K562 (cell line): ENCODE results near the gene TPGS2. TPM values are rescaled to one million over a fixed set of nuclear protein-coding genes. Genes with fewer than 3 reads are reported as not detected.

Source experiments
- CBFA2T2 ChIP-seq: fragments of 450-650 bp; conservative IDR thresholded peaks from 2 replicates; pipeline ENCODE4 v1.6.1; 2017; ENCODE audit warnings: mild to moderate bottlenecking
- CEBPG ChIP-seq, 3 experiments: fragments of 200-800 bp in 1 of 3; sonication (Bioruptor generic) in 1 of 3; sonication (generic) in 1 of 3; formaldehyde crosslinking in 1 of 3; IDR thresholded peaks in 2 of 3; conservative IDR thresholded peaks in 1 of 3; 2 replicates each; pipeline versions ENCODE4 v1.6.1 to v1.8.0; 2016 to 2022; ENCODE audit warnings: missing compliant biosample characterization in 2 of 3, missing genetic modification characterization in 2 of 3, mild to moderate bottlenecking in 1 of 3, missing genetic modification reagents in 1 of 3
- CREB3 ChIP-seq: fragments of 450-650 bp; conservative IDR thresholded peaks from 2 replicates; pipeline ENCODE4 v1.6.1; 2016; ENCODE audit warnings: missing genetic modification characterization, low read depth, mild to moderate bottlenecking, missing compliant biosample characterization, moderate library complexity
- E2F6 ChIP-seq, 2 experiments: IDR thresholded peaks; 2 replicates each; pipeline ENCODE4 v1.6.1; 2011; ENCODE audit warnings: borderline replicate concordance in 1 of 2, control low read depth in 1 of 2, low read depth in 1 of 2, low read length in 1 of 2, mild to moderate bottlenecking in 1 of 2, mixed read lengths in 1 of 2, moderate library complexity in 1 of 2; ENCODE audit not compliant: insufficient read depth in 1 of 2, insufficient read length in 1 of 2, poor library complexity in 1 of 2, severe bottlenecking in 1 of 2; ENCODE audit errors: extremely low read depth in 1 of 2
- HCFC1 ChIP-seq: IDR thresholded peaks from 2 replicates; pipeline ENCODE4 v1.6.1; 2012; ENCODE audit warnings: low read depth, low read length, improper control_type of control experiment
- MEIS2 ChIP-seq: fragments of 450-650 bp; IDR thresholded peaks from 2 replicates; pipeline ENCODE4 v1.6.1; 2014; ENCODE audit warnings: mild to moderate bottlenecking; ENCODE audit not compliant: partially characterized antibody
- MXI1 ChIP-seq: IDR thresholded peaks from 2 replicates; pipeline ENCODE4 v1.6.1; 2011; ENCODE audit warnings: low read depth, mild to moderate bottlenecking, improper control_type of control experiment, low read length
- MYC ChIP-seq, 2 experiments: fragments of 250-450 bp in 1 of 2; sonication (Bioruptor Pico) in 1 of 2; IDR thresholded peaks; 2 replicates each; pipeline versions ENCODE4 v1.5.1 to v1.6.1; 2012 to 2021; ENCODE audit warnings: low read depth in 2 of 2, borderline replicate concordance in 1 of 2, improper control_type of control experiment in 1 of 2, low read length in 1 of 2, mild to moderate bottlenecking in 1 of 2, moderate library complexity in 1 of 2
- NR2F6 ChIP-seq: fragments of 450-650 bp; formaldehyde crosslinking; IDR thresholded peaks from 2 replicates; pipeline ENCODE4 v1.4.0; 2020; ENCODE audit warnings: mild to moderate bottlenecking
- RBBP5 ChIP-seq: fragments of 200-600 bp; sonication (generic); IDR thresholded peaks from 2 replicates; pipeline ENCODE4 v1.6.1; 2012; ENCODE audit warnings: borderline replicate concordance, mild to moderate bottlenecking, low read length, control low read depth, inconsistent platforms; ENCODE audit not compliant: insufficient read depth, poor library complexity, severe bottlenecking
- RBM14 ChIP-seq: fragments of 200-400 bp; formaldehyde crosslinking; IDR thresholded peaks from 2 replicates; pipeline ENCODE4 v1.6.1; 2018; ENCODE audit warnings: low read depth, mild to moderate bottlenecking, low read length, moderate library complexity, borderline replicate concordance; ENCODE audit not compliant: insufficient read depth
- RFX7 ChIP-seq: fragments of 250-450 bp; sonication (Bioruptor Pico); IDR thresholded peaks from 2 replicates; pipeline ENCODE4 v1.5.1; 2021; ENCODE audit warnings: mild to moderate bottlenecking
- UBTF ChIP-seq, 2 experiments: IDR thresholded peaks; 2 replicates each; pipeline ENCODE4 v1.6.1; 2012; ENCODE audit warnings: improper control_type of control experiment in 2 of 2, low read depth in 2 of 2, low read length in 2 of 2, borderline replicate concordance in 1 of 2
- XRCC4 ChIP-seq: IDR thresholded peaks from one replicate; pipeline ENCODE4 v1.6.1; 2011; ENCODE audit not compliant: insufficient read depth, insufficient read length; ENCODE audit errors: extremely low read depth
- ZBTB17 ChIP-seq: fragments of 450-650 bp; formaldehyde crosslinking; IDR thresholded peaks from 2 replicates; pipeline ENCODE4 v1.4.0; 2020; ENCODE audit warnings: mild to moderate bottlenecking
- ZC3H11A ChIP-seq: IDR thresholded peaks from 2 replicates; pipeline ENCODE4 v1.6.1; 2012; ENCODE audit warnings: low read depth, low read length, improper control_type of control experiment
- ZNF277 ChIP-seq: fragments of 250-450 bp; sonication (Bioruptor Pico); IDR thresholded peaks from 2 replicates; pipeline ENCODE4 v1.8.0; 2022; ENCODE audit warnings: inconsistent platforms, mild to moderate bottlenecking, moderate library complexity, borderline replicate concordance
- ZNF75A ChIP-seq: fragments of 450-650 bp; formaldehyde crosslinking; IDR thresholded peaks from 2 replicates; pipeline ENCODE4 v1.4.0; 2020; ENCODE audit warnings: mild to moderate bottlenecking
- polyA plus RNA-seq, 8 experiments: library from polyadenylated mRNA; depleted of rRNA in 4 of 8; stranded (reverse) in 5 of 8; unstranded in 3 of 8; fragments of >200 nt; fragmentation: Nextera tagmentation in 2 of 8; fragmentation: Illumina TruSeq in 1 of 8; extraction: Ambion mirVana in 2 of 8; extraction: Trizol in 1 of 8; gene quantifications; 2 replicates each; pipeline versions ENCODE4 v1.2.1 to v1.2.3, GENCODE V29; 2011 to 2014; ENCODE audit warnings: inconsistent platforms in 1 of 8, missing spikeins in 1 of 8
- total RNA-seq, 7 experiments: library from RNA; depleted of rRNA in 6 of 7; stranded (reverse); fragments of >200 nt in 6 of 7; fragmentation: Illumina TruSeq in 2 of 7; extraction: Trizol in 2 of 7; gene quantifications; 2 replicates each; pipeline versions ENCODE4 v1.2.1 to v1.2.3, GENCODE V29; 2011 to 2021; ENCODE audit warnings: low replicate concordance in 1 of 7

The TPGS2 gene
- total and polyA plus RNA-seq, 9 of the 15 experiments (the other 6 are each of a cell fraction or from before 2014, with no cell fraction given) = 94.2 to 449 (median 134) TPM

- TF ChIP-seq ZNF277 (CRISPR knock-in tag) (no peak), E2F6 (IDR thresholded peaks at IDR 0.05; ENCODE audit: borderline replicate concordance in 1 of 2, extremely low read depth in 1 of 2, insufficient read depth in 1 of 2, insufficient read length in 1 of 2, low read depth in 1 of 2, low read length in 1 of 2, poor library complexity in 1 of 2, severe bottlenecking in 1 of 2) (peak; percentile 80 to 92), MXI1 (0 out of 2 replicates have a peak, but pooled peaks have one; percentile 23), ZBTB17 (0 out of 2 replicates have a peak, but pooled peaks have one; percentile 43), ZNF75A (CRISPR knock-in tag) (no peak), XRCC4 (no peak), CEBPG (CRISPR knock-in tag; IDR thresholded peaks at IDR 0.05) (no peak), CEBPG (tag; conservative IDR thresholded peaks at IDR 0.05 in 1 of 2, IDR thresholded peaks at IDR 0.05 in 1 of 2) (no peak), RBM14 (no peak), NR2F6 (CRISPR knock-in tag) (peak; percentile 79; the same call in 1 of the 2 replicates), ZC3H11A (no peak), UBTF (IDR thresholded peaks at IDR 0.05; ENCODE audit: borderline replicate concordance in 1 of 2, low read depth in 2 of 2, low read length in 2 of 2) (peak; percentile 58 to 83; a peak in 3 of 4 replicates), RFX7 (no peak), MYC (IDR thresholded peaks at IDR 0.05; ENCODE audit: low read depth, low read length) (peak; percentile 90), MYC (CRISPR knock-in tag; IDR thresholded peaks at IDR 0.05; ENCODE audit: borderline replicate concordance, low read depth) (no peak), HCFC1 (peak; percentile 91), CBFA2T2 (no peak), MEIS2 (peak; percentile 44), RBBP5 (peak; percentile 92), CREB3 (no peak)
Measured at GRCh38 chr18:36828630-36829361, at the start of gene TPGS2, which contains the start of gene KIAA1328 (continued).
